ENCODE results near the gene ARHGAP15. TPM values are rescaled to one million over a fixed set of nuclear protein-coding genes. Genes with fewer than 3 reads are reported as not detected.

ARHGAP15 gene
- total RNA-seq, 3 donors from 2014 or later (not counting 1 experiment from before 2014, with no cell fraction given) = 148 to 168 (median 165) TPM

DNA sequence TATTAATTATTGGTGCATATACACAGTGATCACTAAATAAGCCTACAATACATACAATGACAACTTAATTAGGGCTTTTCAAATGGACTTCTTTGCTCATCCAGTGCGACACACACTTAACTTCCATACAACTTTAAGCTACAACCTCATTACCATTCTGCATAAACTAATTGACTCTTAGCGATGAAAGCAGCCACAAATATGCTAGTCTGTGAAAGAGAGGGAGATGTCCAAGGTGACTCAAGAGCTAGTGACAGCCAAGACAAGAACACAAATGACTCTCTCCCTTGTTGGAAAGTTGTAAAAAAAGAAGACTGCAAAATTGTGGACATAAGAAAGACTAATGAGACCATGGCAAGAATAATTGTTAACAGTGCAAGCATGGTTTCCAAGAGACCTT, 264.8 kb downstream of the ARHGAP15 start:
- H3K27me3 Mint-ChIP-seq (ENCODE audit: low read depth in 2 of 2) = no peaks in the 10 kb centered on the region
- Histone ChIP-seq H3K27ac (ENCODE audit: low read length) (no peak overlapping the region), H3K4me3 (ENCODE audit: low read length) (no peak overlapping the region), H3K27me3 (ENCODE audit: control insufficient read depth, insufficient read depth, low read length) (no peaks in the 10 kb centered on the region), H3K36me3 (ENCODE audit: control insufficient read depth, insufficient read depth, low read length) (peaks cover 5% of the 10 kb centered on the region), H3K4me1 (ENCODE audit: control insufficient read depth, insufficient read depth, low read length) (no peaks in the 10 kb centered on the region), H3K9me3 (ENCODE audit: control insufficient read depth, insufficient read depth, low read length) (no peaks in the 10 kb centered on the region)
- H3K4me3 Mint-ChIP-seq = no peak overlapping the region
- no peak for DNase-seq
- peaks cover 21 to 40% of the 10 kb centered on the region in 2 donors for H3K4me1 Mint-ChIP-seq
- no peaks in the 10 kb centered on the region for H3K9me3 Mint-ChIP-seq
- ATAC-seq = no peak
- intact Hi-C loops (cut with micrococcal nuclease) = no loop called here
- 100% methylated on average over 2 of the region's 2 CpGs for WGBS (ENCODE audit: insufficient coverage)
- TF ChIP-seq, protein P1, sequence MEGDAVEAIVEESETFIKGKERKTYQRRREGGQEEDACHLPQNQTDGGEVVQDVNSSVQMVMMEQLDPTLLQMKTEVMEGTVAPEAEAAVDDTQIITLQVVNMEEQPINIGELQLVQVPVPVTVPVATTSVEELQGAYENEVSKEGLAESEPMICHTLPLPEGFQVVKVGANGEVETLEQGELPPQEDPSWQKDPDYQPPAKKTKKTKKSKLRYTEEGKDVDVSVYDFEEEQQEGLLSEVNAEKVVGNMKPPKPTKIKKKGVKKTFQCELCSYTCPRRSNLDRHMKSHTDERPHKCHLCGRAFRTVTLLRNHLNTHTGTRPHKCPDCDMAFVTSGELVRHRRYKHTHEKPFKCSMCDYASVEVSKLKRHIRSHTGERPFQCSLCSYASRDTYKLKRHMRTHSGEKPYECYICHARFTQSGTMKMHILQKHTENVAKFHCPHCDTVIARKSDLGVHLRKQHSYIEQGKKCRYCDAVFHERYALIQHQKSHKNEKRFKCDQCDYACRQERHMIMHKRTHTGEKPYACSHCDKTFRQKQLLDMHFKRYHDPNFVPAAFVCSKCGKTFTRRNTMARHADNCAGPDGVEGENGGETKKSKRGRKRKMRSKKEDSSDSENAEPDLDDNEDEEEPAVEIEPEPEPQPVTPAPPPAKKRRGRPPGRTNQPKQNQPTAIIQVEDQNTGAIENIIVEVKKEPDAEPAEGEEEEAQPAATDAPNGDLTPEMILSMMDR (IDR thresholded peaks at IDR 0.05) = no peak
- no peak overlapping the region for H3K27ac Mint-ChIP-seq
- no peaks in the 10 kb centered on the region for H3K36me3 Mint-ChIP-seq

DNA sequence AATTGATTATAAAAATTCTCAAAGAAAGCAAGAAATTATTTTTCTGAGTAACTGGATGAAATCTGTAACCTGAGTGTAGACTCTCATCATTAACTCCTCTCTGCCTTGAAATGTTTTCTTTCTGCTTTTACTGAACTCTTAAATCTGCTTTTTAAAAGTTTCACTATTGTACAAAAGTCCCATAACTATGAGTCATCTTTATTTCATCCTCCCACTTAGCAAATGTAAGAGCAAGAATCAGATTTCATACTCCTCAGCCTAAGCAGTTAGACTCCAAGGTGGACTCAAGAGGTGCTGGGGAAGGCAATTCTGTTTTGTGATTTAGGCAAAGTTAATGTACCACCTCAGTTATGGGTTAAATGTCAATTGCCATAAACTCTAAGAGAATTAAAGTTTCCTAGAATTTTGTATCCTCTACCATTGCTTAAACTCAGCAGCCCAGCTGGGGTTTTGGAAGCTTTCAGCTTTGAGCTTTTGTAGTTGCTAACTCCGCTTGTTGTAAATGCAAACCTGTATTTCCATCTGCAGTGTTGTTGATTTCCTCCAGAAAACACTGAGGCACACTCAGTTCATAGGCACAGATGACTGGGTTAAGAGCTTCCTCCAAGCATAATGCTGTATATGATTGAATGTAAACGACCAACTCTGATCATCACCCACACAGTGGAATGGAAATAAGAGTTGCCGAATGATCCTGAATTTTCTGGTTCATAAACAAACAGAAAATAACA, 268.8 kb downstream of the ARHGAP15 start:
- ATAC-seq (no peak), DNase-seq (no peak)
- no peaks in the 10 kb centered on the region for H3K27me3 Mint-ChIP-seq (ENCODE audit: low read depth in 2 of 2)
- TF ChIP-seq, protein P1 (IDR thresholded peaks at IDR 0.05) = no peak
- no peaks in the 10 kb centered on the region for H3K27me3 ChIP-seq (ENCODE audit: control insufficient read depth, insufficient read depth, low read length)
- no peaks in the 10 kb centered on the region for H3K9me3 ChIP-seq (ENCODE audit: control insufficient read depth, insufficient read depth, low read length)
- no peaks in the 10 kb centered on the region for H3K4me1 ChIP-seq (ENCODE audit: control insufficient read depth, insufficient read depth, low read length)
- peaks cover 29 to 43% of the 10 kb centered on the region in 2 donors for H3K4me1 Mint-ChIP-seq
- no peaks in the 10 kb centered on the region for H3K9me3 Mint-ChIP-seq
- intact Hi-C loops (cut with micrococcal nuclease) = no loop called here
- H3K36me3 Mint-ChIP-seq = no peaks in the 10 kb centered on the region
- H3K27ac Mint-ChIP-seq = peak overlapping the region; percentile 12 to 66
- WGBS (ENCODE audit: insufficient coverage) = 87% methylated on average over 1 of the region's 3 CpGs
- H3K4me3 Mint-ChIP-seq = no peak overlapping the region
- peaks cover 2% of the 10 kb centered on the region for H3K36me3 ChIP-seq (ENCODE audit: control insufficient read depth, insufficient read depth, low read length)
- no peak overlapping the region for H3K27ac ChIP-seq (ENCODE audit: low read length)
- no peak overlapping the region for H3K4me3 ChIP-seq (ENCODE audit: low read length)

- Mint-ChIP-seq H3K4me1 (peaks cover 29 to 47% of the 10 kb centered on the region in 2 donors), H3K27ac (no peak overlapping the region), H3K4me3 (no peak overlapping the region), H3K9me3 (no peaks in the 10 kb centered on the region), H3K36me3 (no peaks in the 10 kb centered on the region), H3K27me3 (ENCODE audit: low read depth in 2 of 2) (no peaks in the 10 kb centered on the region)
- Histone ChIP-seq H3K9me3 (ENCODE audit: control insufficient read depth, insufficient read depth, low read length) (no peaks in the 10 kb centered on the region), H3K4me3 (ENCODE audit: low read length) (no peak overlapping the region), H3K4me1 (ENCODE audit: control insufficient read depth, insufficient read depth, low read length) (no peaks in the 10 kb centered on the region), H3K36me3 (ENCODE audit: control insufficient read depth, insufficient read depth, low read length) (peaks cover 2% of the 10 kb centered on the region), H3K27me3 (ENCODE audit: control insufficient read depth, insufficient read depth, low read length) (no peaks in the 10 kb centered on the region), H3K27ac (ENCODE audit: low read length) (no peak overlapping the region)
- 100% methylated on average over 1 of the region's 2 CpGs for WGBS (ENCODE audit: insufficient coverage)
- TF ChIP-seq, protein P1 (IDR thresholded peaks at IDR 0.05) = no peak
- no peak for DNase-seq
- no peak for ATAC-seq
- intact Hi-C loops (cut with micrococcal nuclease) = no loop called here
These were observed 269.6 kb downstream of the ARHGAP15 start for GRCh38 chr2:143398781-143399180.

- Mint-ChIP-seq H3K4me1 (peaks cover 29 to 45% of the 10 kb centered on the region in 2 donors), H3K27ac (no peak overlapping the region), H3K4me3 (no peak overlapping the region), H3K9me3 (no peaks in the 10 kb centered on the region), H3K36me3 (no peaks in the 10 kb centered on the region), H3K27me3 (ENCODE audit: low read depth in 2 of 2) (no peaks in the 10 kb centered on the region)
- Histone ChIP-seq H3K4me3 (ENCODE audit: low read length) (no peak overlapping the region), H3K36me3 (ENCODE audit: control insufficient read depth, insufficient read depth, low read length) (peaks cover 2% of the 10 kb centered on the region), H3K9me3 (ENCODE audit: control insufficient read depth, insufficient read depth, low read length) (no peaks in the 10 kb centered on the region), H3K4me1 (ENCODE audit: control insufficient read depth, insufficient read depth, low read length) (no peaks in the 10 kb centered on the region), H3K27ac (ENCODE audit: low read length) (no peak overlapping the region), H3K27me3 (ENCODE audit: control insufficient read depth, insufficient read depth, low read length) (no peaks in the 10 kb centered on the region)
- 92% methylated on average over 2 of the region's 2 CpGs for WGBS (ENCODE audit: insufficient coverage)
- intact Hi-C loops (cut with micrococcal nuclease) = no loop called here
- ATAC-seq = no peak
- DNase-seq = no peak
- TF ChIP-seq, protein P1 (IDR thresholded peaks at IDR 0.05) = no peak
These were observed 270.4 kb downstream of the ARHGAP15 start for GRCh38 chr2:143399631-143400069.

Measured in natural killer cell (primary cell).